ENCODE data around the gene ARHGEF40.

ARHGEF40 gene

DNA sequence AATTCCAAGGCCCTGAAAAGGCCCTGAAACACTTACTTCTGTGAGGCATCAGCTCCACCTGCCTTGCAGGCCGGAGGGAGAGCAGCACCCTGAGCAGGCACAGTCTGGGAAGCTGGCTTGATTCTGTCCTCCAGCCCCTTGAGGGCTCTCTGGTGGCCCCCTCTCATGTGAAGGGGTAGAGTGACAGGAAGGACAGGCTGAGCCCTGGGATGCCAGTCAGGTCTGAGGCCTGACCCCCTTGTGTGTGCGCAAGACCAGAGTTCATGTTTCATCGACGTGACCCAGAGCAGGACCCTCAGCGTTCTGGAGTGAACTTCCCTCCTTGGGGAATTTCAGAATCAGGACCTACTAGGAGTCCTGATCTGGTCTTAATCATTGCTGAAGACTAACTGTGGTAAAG, 11.2 kb upstream of the ARHGEF40 start:
- Histone ChIP-seq H3K79me2 (ENCODE audit: control insufficient read depth, low read length) (no peaks in the 10 kb centered on the region), H3K9me3 (ENCODE audit: control insufficient read depth, insufficient read depth, low read length) (no peaks in the 10 kb centered on the region), H3K27me3 (ENCODE audit: control insufficient read depth, low read length) (peaks cover 36% of the 10 kb centered on the region), H3K4me2 (ENCODE audit: low read length) (no peak overlapping the region), H3F3A (ENCODE audit: control insufficient read depth, insufficient read depth) (no peaks in the 10 kb centered on the region), H4K20me1 (ENCODE audit: control insufficient read depth, insufficient read depth, low read depth, low read length) (no peaks in the 10 kb centered on the region), H3K4me1 (ENCODE audit: control insufficient read depth, low read length) (peaks cover 9% of the 10 kb centered on the region), H3K27ac (ENCODE audit: low read depth, low read length) (no peak overlapping the region), H3K4me3 (ENCODE audit: low read length) (no peak overlapping the region), H3K36me3 (ENCODE audit: control insufficient read depth, low read length) (no peaks in the 10 kb centered on the region), H3K9me2 (replicated peaks; ENCODE audit: control insufficient read depth, low read length) (no peaks in the 10 kb centered on the region)
- TF ChIP-seq EZH2phosphoT487 (IDR thresholded peaks at IDR 0.05; ENCODE audit: borderline replicate concordance, low read length), result no peak
- TF ChIP-seq, protein P1, sequence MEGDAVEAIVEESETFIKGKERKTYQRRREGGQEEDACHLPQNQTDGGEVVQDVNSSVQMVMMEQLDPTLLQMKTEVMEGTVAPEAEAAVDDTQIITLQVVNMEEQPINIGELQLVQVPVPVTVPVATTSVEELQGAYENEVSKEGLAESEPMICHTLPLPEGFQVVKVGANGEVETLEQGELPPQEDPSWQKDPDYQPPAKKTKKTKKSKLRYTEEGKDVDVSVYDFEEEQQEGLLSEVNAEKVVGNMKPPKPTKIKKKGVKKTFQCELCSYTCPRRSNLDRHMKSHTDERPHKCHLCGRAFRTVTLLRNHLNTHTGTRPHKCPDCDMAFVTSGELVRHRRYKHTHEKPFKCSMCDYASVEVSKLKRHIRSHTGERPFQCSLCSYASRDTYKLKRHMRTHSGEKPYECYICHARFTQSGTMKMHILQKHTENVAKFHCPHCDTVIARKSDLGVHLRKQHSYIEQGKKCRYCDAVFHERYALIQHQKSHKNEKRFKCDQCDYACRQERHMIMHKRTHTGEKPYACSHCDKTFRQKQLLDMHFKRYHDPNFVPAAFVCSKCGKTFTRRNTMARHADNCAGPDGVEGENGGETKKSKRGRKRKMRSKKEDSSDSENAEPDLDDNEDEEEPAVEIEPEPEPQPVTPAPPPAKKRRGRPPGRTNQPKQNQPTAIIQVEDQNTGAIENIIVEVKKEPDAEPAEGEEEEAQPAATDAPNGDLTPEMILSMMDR (IDR thresholded peaks at IDR 0.05; ENCODE audit: low read depth, low read length, poor library complexity, severe bottlenecking), result no peak

DNA sequence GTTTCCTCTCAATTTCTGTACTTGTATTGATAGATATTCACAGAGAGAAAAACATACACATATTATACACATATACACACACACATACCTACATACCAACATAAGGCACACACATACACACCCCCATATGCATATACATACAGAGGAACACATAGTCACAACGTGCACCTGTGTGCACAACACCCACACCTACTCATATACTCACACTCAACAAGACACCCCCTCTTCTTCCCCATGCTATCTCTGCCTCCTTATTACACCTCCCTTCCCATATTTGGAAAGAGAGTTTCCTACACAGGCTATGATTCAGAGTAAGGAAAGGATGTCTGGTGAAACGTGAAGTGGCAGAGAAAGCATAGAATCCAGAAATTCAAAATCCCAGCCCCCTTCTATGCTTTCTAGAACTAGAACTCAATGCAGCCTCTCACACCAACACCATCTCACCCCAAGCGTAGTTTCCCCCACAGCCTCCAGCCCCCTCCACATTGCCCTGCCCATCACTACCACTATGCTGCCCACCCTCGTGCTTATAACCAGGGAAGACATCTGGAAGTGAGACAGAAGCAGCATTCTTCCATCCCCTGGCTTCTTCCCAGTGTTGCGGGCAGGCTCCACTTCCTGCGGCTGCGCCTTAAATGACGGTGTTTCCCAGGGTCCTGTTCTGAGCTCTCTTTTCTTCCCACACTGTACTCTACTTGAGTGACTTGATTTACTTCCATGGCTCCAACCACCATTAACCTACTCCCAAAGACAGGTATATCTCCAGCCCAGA, 10.1 kb upstream of the ARHGEF40 start:
- no peak overlapping the region for H3K4me2 ChIP-seq (ENCODE audit: low read length)
- no peak overlapping the region for H3K27ac ChIP-seq (ENCODE audit: low read depth, low read length)
- H3K27me3 ChIP-seq (ENCODE audit: control insufficient read depth, low read length), result peaks cover 39% of the 10 kb centered on the region
- no peaks in the 10 kb centered on the region for H3K9me3 ChIP-seq (ENCODE audit: control insufficient read depth, insufficient read depth, low read length)
- no peak for TF ChIP-seq EZH2phosphoT487 (IDR thresholded peaks at IDR 0.05; ENCODE audit: borderline replicate concordance, low read length)
- TF ChIP-seq, protein P1 (IDR thresholded peaks at IDR 0.05; ENCODE audit: low read depth, low read length, poor library complexity, severe bottlenecking), result no peak
- H3K4me1 ChIP-seq (ENCODE audit: control insufficient read depth, low read length), result peaks cover 9% of the 10 kb centered on the region
- no peak overlapping the region for H3K4me3 ChIP-seq (ENCODE audit: low read length)
- H3K79me2 ChIP-seq (ENCODE audit: control insufficient read depth, low read length), result no peaks in the 10 kb centered on the region
- no peaks in the 10 kb centered on the region for H3F3A ChIP-seq (ENCODE audit: control insufficient read depth, insufficient read depth)
- H3K9me2 ChIP-seq (replicated peaks; ENCODE audit: control insufficient read depth, low read length), result no peaks in the 10 kb centered on the region
- H3K36me3 ChIP-seq (ENCODE audit: control insufficient read depth, low read length), result no peaks in the 10 kb centered on the region
- H4K20me1 ChIP-seq (ENCODE audit: control insufficient read depth, insufficient read depth, low read depth, low read length), result no peaks in the 10 kb centered on the region

DNA sequence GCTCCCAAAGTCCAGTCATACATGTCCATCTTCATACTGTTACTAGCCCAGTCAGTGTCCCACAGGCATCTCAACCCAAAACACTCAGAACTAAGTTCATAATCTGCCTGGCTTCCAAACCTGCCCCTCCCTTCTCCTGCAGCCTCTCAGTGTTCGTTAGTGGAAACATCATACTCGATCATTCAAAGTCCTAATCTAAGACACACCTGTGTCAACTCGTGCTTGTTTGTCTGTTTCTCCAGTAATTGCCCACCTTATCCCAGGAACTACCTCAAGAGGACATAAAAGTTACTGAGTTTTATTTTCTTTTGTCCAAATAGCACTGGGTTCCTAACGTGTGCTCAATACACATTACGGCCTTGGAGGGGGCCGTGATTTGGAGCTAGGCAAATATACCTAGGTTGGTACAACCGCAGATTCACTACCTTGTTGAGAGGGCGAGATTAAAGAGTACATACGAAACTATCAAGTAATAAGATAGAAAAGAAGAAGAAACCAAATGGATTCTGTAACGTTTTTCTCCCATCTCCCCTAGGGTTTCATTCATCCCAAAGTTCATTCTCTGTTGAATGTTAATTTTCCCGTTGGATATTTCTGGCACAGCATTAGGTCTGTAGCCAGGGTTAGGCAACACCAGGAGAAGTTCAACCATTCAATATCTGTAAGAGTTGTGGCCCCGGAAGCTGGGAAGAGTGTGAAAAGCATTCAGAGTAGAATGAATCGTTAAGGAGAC, 9.3 kb upstream of the ARHGEF40 start:
- Histone ChIP-seq H3F3A (ENCODE audit: control insufficient read depth, insufficient read depth) (no peaks in the 10 kb centered on the region), H3K36me3 (ENCODE audit: control insufficient read depth, low read length) (no peaks in the 10 kb centered on the region), H3K4me3 (ENCODE audit: low read length) (no peak overlapping the region), H3K9me3 (ENCODE audit: control insufficient read depth, insufficient read depth, low read length) (no peaks in the 10 kb centered on the region), H4K20me1 (ENCODE audit: control insufficient read depth, insufficient read depth, low read depth, low read length) (no peaks in the 10 kb centered on the region), H3K9me2 (replicated peaks; ENCODE audit: control insufficient read depth, low read length) (no peaks in the 10 kb centered on the region), H3K79me2 (ENCODE audit: control insufficient read depth, low read length) (no peaks in the 10 kb centered on the region), H3K27me3 (ENCODE audit: control insufficient read depth, low read length) (peaks cover 47% of the 10 kb centered on the region), H3K4me2 (ENCODE audit: low read length) (no peak overlapping the region), H3K4me1 (ENCODE audit: control insufficient read depth, low read length) (peaks cover 9% of the 10 kb centered on the region), H3K27ac (ENCODE audit: low read depth, low read length) (no peak overlapping the region)
- TF ChIP-seq, protein P1 (IDR thresholded peaks at IDR 0.05; ENCODE audit: low read depth, low read length, poor library complexity, severe bottlenecking), result no peak
- no peak for TF ChIP-seq EZH2phosphoT487 (IDR thresholded peaks at IDR 0.05; ENCODE audit: borderline replicate concordance, low read length)
